ENCODE data around the gene CD44.
"Not testable (repeated sequence)": the region's sequence is repeated elsewhere in the genome, so short reads cannot be mapped to it uniquely, and the experiment has no call there.

CD44 gene

DNA sequence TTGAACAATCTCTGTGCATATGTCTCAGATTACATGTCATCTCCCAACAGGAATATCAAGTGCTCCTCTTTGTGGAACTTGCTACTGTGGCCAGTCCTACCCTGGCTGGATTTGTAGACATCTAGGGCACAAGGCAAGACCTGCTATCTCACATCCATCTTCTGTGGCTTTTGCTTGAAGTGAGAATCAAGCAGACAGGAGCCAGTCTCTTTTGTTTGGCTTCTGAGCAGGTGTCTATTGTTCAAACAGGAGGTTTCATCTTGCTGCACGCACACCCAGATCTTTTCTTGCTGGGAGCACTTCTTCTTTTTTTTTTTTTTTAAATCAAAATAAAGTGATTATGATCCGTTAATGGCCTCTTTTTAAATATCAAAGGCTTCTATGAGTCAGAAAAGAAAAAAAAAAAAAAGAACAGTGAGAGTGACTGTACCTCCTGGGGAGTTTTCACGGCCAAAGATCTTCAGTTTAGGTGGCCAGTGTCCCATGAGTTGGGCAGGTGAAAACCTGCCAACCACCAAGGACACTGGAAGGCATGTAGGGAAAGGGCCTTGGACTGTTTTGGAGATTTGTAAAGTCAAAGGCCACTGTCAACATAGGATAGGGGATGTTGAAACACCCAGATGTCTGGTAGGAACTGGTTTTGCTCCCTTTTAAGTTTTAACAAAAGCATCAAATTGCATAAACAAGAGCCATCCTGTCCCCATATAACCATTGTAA is 78.1 kb downstream of the CD44 start:
- DNase-seq: peak; percentile 30

DNA sequence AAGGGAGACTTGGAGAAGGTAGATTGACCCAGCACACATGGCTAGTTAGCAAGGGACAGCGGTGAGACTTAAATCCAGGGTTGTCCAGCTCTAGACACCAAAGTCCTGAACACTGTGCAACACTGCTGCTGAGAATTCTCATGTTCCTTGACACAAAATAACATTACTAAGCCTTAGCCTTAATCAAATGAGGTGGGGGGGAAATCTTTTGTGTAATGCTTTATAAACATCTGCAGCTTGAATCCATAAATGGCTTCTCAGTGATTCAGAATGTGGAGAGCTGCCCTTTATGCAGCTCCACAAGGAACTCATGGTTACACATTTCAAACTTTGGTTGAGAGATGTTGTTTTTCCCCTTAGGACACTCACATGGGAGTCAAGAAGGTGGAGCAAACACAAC is 80.0 kb downstream of the CD44 start:
- DNase-seq: no peak

DNA sequence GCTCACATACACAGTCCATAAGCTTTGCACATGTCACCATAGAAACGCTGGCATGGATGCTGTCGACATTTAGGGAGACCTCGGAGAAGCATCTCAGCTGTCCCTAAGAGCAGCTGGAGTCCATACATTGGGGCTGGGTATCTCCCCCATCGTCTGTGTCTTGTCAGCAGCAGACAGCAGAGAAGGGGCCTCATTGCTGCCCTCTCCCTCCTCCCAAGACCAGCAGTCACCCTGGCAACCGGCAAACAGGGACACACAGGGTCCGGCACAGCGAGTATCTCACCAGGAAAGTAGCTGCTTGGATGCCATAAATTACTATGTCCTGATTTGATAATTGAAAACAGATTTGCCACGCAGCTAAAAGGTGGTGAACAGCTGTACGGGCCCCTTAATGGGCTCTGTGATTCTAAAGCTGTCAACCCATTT is 84.4 kb downstream of the CD44 start:
- no peak for DNase-seq

DNA sequence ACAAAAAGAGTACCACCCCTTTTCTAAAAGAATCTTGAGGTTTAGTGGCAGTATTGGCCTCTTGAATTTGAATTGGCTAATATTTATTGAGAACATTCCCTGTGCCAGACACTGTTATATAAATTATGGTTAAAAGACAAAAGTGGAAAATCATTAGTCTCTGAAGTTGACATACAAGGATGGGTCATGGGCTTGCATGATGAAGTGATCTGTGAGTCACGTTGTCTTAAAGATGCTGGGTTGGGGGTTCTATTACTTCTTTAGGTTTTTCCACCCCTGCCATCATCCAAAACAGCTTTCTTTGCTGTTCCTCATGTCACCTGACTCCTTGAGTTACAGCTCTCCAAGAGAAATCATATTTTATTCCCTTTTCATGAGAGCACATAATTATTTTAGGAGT is 85.0 kb downstream of the CD44 start:
- no peak for DNase-seq

DNA sequence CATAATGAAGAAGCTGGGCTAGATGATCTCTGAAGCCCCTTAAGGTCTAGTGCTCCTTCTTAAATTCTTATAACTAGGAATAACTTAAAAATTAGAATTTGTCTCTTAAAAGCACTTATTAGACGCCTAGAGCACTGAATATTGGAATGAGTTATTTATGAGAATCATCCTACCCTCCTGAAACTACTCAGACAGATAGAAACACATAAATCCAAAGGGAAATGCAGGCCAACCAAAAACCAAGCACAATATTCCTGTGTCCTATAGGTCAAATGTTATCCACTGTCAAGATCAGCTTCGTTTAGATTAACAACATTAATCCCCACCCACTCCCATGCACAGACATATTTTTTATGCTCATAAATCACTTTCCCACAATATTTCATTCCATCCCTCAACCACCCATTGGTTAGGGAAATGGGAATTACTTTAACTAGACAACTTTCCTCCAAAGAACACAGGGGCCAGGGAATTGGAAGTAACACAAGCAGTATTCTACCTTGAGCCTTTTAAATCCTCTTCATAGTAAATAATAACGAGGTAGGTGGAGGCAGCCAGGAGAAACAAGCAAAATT is 87.1 kb downstream of the CD44 start:
- no peak for DNase-seq

DNA sequence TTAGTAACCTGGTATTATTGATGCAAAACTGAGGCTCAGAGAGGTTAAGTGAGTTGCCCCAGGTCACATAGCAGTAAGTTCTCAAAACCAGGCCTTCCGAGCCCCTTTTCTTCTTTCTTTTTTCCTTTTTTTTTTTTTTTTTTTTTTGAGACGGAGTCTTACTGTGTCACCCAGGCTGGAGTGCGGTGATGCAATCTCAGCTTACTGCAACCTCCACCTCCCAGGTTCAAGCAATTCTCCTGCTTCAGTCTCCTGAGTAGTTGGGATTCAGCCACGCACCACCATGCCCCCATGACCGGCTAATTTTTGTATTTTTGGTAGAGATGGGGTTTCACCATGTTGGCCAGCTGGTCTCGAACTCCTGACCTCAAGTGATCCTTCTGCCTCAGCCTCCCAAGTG is 87.8 kb downstream of the CD44 start:
- DNase-seq: not testable (repeated sequence)

DNA sequence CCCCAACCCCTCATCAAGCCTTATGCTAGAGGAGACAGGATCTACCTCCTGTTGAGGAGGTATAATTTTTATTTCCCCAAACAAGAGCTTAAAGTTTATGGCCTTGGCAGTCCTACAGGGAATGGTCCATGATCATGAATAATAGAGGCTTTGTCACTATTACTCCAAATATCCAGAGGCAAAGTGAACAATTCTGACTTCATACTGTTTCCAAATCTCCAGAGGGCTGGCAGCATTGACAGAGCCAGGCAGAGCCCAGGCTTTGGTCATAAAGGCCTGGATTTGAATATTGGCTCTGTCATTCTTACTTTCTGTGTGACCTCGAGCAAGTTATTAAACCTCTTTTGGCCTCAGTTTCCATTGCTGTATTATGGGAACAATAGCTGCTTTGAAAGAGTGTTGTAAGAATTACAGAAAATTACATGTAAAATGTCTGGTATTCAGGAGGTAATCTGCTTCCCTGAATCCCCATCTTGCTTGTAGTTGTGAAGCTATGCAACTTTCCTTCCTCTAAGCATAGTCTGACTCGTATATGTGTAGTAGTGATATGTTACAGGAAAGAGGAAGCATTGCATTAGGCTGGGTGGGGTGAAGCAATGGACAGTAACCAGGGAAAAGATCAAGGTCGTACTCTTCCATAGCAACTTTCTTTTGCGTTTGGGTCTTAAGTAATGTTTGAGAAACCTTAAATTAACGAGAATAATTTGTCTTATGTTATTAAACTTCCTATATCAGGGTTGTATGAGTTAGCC is 88.8 kb downstream of the CD44 start:
- no peak for DNase-seq

DNA sequence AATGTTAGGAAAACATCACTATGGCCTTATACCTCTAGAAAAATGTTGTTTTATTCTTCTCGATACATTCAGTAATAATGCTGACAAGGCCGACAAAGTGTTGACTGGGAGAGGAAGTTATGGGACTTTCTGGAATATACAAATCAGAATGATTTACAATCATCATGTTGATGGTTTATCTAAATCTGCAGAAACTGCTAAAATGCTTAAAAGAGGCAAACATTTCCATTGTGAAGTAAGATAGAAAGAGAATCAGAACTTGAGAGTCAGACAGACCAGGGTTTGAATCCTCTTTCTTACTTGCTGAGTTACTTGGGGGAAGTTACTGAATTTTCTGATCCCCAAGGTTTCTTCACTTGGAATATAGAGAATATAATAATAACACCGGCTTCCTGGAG is 89.4 kb downstream of the CD44 start:
- DNase-seq: no peak

DNA sequence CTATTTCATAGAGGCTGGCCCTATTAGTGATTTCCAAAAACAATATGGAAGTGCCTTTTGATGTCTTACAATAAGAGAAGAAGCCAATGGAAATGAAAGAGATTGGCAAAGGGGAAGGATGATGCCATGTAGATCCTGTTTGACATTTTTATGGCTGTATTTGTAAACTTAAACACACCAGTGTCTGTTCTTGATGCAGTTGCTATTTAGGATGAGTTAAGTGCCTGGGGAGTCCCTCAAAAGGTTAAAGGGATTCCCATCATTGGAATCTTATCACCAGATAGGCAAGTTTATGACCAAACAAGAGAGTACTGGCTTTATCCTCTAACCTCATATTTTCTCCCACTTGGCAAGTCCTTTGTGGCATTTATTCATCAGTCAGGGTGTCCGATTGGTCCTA is 91.4 kb downstream of the CD44 start:
- no peak for DNase-seq

DNA sequence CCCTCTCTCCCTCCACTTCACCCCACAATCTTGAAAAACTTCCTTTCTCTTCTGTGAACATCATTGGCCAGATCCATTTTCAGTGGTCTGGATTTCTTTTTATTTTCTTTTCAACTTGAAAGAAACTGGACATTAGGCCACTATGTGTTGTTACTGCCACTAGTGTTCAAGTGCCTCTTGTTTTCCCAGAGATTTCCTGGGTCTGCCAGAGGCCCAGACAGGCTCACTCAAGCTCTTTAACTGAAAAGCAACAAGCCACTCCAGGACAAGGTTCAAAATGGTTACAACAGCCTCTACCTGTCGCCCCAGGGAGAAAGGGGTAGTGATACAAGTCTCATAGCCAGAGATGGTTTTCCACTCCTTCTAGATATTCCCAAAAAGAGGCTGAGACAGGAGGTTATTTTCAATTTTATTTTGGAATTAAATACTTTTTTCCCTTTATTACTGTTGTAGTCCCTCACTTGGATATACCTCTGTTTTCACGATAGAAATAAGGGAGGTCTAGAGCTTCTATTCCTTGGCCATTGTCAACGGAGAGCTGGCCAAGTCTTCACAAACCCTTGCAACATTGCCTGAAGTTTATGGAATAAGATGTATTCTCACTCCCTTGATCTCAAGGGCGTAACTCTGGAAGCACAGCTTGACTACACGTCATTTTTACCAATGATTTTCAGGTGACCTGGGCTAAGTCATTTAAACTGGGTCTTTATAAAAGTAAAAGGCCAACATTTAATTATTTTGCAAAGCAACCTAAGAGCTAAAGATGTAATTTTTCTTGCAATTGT is 92.3 kb downstream of the CD44 start:
- DNase-seq: no peak

DNA sequence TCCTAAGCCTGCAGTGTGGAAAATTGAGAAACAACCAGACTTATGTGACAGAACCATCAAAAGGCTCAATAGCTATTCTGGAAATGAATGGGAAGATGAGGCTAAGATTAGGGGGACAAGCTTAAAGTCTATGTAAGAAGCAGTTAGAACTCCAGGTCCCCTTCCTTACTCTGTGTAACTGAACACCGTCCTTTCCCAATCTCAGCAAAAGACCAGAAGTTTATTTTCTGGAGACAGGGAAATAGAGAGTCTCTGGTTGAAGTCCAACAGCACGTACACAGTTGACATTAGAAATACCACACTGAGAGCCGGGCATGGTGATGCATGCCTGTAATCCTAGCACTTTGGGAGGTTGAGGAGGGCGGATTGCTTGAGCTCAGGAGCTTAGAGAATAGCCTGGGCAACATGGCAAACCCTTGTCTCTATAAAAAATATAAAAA is 93.9 kb downstream of the CD44 start:
- no peak for DNase-seq

DNA sequence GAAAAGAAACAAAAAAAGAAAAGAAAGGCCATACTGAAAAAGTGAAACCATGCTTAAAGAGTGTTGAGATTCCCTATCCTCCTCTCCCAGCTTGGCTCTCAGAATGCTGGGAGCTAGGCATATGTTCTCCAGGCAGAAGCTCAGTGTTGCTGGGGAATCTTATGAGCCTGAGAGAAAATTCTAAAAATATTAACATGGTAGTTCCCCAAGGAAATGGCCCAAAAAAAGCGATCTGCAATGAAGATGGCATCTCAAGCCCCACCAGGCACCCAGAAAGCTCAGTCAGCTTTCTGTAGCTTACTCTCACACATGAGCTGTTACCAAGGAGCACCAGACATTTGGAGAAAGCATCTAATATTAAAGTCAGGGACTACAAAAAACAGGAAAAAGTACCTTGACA is 94.5 kb downstream of the CD44 start:
- no peak for DNase-seq

DNA sequence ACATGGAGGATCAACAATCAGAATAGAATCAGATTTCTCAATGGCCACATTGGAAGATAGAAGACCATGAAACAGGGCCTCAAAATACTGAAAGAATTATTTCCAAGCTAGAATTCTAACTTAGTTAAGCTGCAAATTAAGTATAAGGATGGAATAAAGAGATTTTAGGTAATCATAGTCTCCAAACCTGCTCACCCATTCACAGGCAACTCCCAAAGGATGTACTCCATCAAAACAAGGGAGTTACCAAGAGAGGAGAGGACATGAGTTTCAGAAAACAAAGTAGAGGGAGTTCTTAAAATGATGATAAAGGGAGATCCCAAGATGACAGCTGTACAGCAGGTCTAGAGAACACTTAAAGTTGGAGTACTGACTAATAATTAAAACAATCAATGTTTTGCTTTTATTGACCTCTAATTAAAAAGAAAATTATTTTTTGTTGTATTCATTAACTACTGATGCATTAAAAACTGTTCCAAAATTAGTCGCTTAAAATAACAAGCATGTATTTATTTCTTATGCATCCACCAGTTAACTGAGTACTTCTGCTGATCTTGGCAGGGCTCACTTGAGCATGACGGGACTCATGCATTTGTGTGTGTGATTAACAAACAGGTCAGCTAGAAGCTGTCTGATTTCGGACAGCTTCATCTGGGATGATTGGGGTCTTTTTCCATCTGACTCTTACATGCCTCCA is 95.6 kb downstream of the CD44 start:
- DNase-seq: no peak

DNA sequence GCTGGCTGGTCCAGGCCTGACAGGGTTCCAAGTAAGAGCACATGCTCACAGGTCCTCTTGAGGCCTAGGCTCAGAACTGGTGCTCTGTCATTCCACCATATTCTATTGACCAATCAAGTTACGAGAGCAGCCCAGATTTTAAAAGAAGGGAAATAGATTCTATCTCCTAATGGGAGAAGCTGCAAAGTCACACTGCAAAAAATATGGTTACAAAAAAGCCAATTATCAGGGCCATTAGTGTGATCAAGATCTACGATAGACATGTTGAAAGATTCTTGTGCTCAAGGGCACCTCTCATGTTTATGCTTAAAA is 96.1 kb downstream of the CD44 start:
- no peak for DNase-seq

DNA sequence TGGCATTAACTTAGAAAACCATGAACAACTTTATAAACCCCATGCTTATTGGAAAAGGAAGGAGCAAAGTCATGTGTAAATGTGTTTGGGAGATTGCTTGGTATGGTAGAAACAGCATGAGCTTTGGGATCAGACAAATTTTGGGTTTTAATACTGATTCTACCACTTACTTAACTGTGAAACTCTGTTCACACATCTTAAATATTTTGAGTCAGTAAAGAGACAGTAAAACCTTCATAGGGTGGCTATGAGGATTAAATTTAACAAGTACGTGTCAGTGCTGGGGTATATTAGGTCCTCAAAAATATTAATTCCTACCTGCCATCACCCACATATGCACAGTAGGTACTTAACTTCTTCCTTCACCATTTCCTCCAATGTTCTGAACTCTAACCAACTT is 96.5 kb downstream of the CD44 start:
- no peak for DNase-seq

DNA sequence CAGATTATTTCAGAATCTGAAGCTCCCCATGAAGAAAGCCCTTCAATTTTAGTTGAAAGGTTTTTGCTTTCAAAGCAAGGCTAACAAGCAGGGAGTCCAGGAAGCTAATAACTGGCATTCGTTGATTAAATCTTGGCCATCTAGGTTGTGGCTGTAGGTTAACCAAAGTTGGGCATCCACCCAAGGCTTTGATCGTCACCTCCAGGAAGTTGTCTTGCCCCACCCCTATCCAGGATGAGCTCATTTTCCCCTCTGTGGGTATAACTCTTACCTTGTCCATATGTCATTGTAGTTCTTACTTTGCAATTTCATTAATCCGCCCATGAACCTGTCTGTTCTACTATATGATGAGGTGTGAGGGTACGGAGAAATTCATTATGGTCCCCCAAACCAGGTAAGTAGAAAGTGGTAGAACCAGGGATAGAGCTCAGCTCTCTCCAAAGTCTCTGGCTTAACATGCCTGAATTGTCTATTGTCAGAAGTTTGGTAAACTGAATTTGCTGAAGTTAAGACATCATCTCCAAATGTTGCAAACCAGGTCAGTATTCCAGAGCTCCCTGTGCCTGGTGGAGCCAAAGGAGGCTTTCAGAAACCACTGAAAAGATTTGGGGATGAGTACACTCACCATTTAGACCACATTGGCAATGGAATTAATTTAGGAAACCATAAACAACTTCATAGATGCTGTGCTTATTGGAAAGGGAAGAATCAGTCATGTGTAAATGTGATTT is 97.1 kb downstream of the CD44 start:
- peak; percentile 65 for DNase-seq

DNA sequence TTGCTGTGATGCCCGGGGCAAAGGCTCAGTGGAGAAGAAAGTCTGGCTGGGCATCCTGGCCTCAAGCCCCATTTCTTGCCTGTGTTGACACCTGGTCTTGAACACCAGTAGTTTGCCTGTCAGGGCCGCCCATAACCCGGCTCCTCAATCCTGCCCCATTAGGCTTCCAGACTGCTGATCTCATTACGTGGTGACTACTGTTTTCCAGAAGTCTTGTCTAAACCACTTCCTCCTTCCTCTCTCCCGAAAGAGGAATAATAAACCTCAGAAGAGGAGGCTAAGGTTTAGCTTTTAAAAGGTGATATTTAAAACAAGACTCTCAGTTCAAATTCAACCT is 97.7 kb downstream of the CD44 start:
- no peak for DNase-seq

DNA sequence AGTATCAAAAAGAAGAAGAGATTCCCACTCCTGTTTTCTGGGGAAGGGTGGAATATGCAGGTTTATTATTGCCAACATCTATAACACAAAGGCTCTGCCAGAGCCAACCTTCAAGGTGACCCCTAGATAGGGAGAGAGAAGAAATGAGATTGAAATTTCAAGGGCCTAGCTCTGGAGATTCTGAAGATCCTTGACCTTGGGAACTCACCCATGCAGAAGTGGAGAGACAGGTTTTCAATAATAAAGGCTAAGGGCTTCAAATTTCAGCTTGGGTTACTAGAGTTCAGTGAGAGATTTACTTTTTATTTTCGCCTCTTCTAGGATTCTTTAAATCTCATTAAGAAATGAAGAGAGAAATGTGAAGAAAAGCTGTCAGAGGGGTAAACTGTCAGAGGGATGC is 98.4 kb downstream of the CD44 start:
- DNase-seq: no peak

DNA sequence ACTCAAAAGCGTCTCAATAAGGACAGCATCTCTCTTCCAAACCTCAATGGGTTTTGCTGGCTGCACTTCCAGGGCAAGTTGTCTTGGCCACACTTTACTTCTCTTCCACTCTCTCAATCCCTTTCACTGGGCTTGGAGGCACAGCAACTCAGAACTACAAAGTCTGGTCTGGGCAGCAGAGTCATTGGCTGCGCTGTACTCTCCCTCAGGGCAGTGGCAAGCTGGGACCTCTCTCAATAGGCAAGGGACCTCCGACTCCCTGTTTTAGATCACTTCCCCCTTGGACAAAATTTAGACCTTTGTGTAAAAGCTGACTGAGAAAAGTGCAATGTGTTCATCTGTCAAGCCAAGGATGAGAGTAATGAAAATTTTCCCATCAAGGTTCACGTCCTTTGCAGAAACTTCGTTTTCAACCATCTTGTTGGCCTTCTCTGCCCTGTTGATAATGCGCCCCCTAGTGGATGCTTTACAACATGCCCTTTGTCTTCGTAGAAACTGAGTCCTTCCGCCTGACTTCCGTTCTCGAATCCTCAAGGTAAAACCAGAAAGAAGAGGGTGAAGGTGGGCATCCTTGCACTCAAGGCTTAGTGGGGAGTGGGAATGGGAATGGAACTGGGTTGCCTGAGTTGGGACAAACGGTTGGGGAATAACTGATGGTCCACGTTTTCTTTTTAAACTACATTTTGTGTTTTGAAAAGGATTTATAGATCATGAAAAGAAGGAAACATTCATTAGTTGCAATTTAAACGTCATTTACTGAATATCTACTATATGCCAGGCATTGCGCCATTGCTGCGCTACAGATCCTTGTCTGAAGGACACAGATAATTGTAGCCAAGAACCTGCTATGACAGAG is 99.1 kb downstream of the CD44 start:
- no peak for DNase-seq

DNA sequence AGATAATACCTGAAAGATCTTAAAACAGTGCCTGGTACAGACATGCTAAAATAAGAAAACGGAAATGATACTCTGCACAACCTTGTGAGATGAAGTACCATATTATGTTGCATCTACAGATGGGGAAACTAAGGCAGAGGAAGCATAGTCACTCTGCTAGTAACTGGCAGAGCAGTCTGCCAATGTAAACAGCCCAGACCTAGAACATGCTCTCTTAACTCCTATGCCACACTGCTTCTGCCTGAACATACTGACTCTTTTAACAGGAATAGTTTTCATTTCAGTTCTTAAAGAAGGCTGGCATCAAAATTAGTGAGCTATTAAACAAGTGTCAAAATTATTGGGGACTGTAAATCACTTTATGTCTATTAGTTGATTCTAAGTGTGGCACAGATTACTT is 99.9 kb downstream of the CD44 start:
- DNase-seq: no peak

DNA sequence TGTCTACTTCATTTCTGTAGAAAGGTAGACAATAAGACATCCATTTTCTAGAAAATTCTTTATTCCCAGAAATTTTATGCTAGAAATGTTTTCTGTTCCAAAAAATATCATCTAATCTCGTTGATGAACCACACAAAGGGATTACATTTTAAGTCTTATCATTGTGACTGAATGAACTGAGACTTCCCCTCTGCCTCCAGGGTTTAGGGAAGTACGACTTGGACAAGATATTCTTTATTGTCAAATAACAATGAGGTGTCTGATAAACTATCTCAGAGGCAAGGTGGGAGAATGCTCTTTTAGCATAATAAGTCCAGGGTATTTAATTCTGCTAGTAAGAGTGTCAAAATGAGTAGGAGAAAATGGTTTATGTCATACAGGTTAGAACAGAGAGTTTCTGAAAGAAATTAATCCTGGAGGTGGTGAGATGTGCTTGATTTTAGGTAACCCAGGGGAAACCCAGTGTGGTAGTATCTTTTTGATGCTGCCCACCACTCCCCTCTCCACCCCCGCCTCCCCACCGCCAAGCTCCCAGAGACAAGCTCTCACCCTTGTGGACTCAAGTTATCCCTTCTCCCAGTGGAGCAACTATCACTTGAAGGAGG is 100.6 kb downstream of the CD44 start:
- DNase-seq: no peak

Data from activated effector memory CD4-positive, alpha-beta T cell treated with Interleukin-2 at 50 U/mL for 16 hours (primary cell).